Gastroesophageal sphincter (tissue), 3 donors: ENCODE measurements around the gene MRPL55.

Source experiments
- CTCF ChIP-seq, 4 experiments: fragments of 200-600 bp in 2 of 4; fragments of 450-650 bp in 2 of 4; sonication (generic) in 1 of 4; IDR thresholded peaks; one replicate each; pipeline ENCODE4 v1.5.1; 2017 to 2019; ENCODE audit warnings: antibody characterized with exemption in 4 of 4, mild to moderate bottlenecking in 2 of 4, moderate library complexity in 2 of 4
- POLR2A ChIP-seq, 2 donors: fragments of 450-650 bp; IDR thresholded peaks; one replicate each; pipeline ENCODE4 v1.6.1; 2017; ENCODE audit warnings: antibody characterized with exemption in 2 of 2, mild to moderate bottlenecking in 2 of 2, moderate library complexity in 1 of 2

- no peak for TF ChIP-seq CTCF (IDR thresholded peaks at IDR 0.05)
- TF ChIP-seq POLR2A (IDR thresholded peaks at IDR 0.05) = no peak
Measured at GRCh38 chr1:228144193-228144992, 35.3 kb upstream of the MRPL55 start.
